Endodermal cell (in vitro differentiated cells): ENCODE results near the gene SCNN1G. TPM values are rescaled to one million over a fixed set of nuclear protein-coding genes. Genes with fewer than 3 reads are reported as not detected.
A peak's percentile ranks its signal among the peaks of the same experiment; 100 is the strongest.

ENCODE experiments used
- DNase-seq: peaks from one replicate; pipeline ENCODE4 v3.0.0-alpha.2; 2017
- H3K27ac ChIP-seq: 2 replicates; pipeline ENCODE4 v1.5.1; 2013; ENCODE audit warnings: mild to moderate bottlenecking, low read depth, low read length, moderate library complexity
- H3K27me3 ChIP-seq: 2 replicates; pipeline ENCODE4 v1.6.1; 2013; ENCODE audit warnings: mild to moderate bottlenecking, low read length, moderate library complexity; ENCODE audit not compliant: insufficient read depth, control insufficient read depth, poor library complexity, severe bottlenecking
- H3K36me3 ChIP-seq: 2 replicates; pipeline ENCODE4 v1.7.0; 2013; ENCODE audit warnings: mild to moderate bottlenecking, low read length, moderate library complexity; ENCODE audit not compliant: control insufficient read depth, insufficient read depth
- H3K4me1 ChIP-seq: one replicate; pipeline ENCODE4 v1.7.0; 2013; ENCODE audit warnings: low read length; ENCODE audit not compliant: control insufficient read depth, insufficient read depth
- H3K4me3 ChIP-seq: 2 replicates; pipeline ENCODE4 v1.5.1; 2013; ENCODE audit warnings: mild to moderate bottlenecking, low read length, moderate library complexity
- H3K9ac ChIP-seq: 2 replicates; pipeline ENCODE4 v1.6.1; 2013; ENCODE audit warnings: mild to moderate bottlenecking, low read length, moderate library complexity; ENCODE audit not compliant: poor library complexity, severe bottlenecking; ENCODE audit errors: extremely low read depth
- H3K9me3 ChIP-seq: 2 replicates; pipeline ENCODE4 v1.6.1; 2013; ENCODE audit warnings: mild to moderate bottlenecking, low read length, moderate library complexity; ENCODE audit not compliant: control insufficient read depth
- H3K27ac Mint-ChIP-seq: 2 replicates; pipeline ENCODE4 v1.8.0; 2020; ENCODE audit warnings: mixed read lengths
- H3K27me3 Mint-ChIP-seq: 2 replicates; pipeline ENCODE4 v1.8.0; 2021; ENCODE audit warnings: mild to moderate bottlenecking, mixed read lengths; ENCODE audit not compliant: insufficient read depth
- H3K36me3 Mint-ChIP-seq: 2 replicates; pipeline ENCODE4 v1.8.0; 2020; ENCODE audit warnings: low read depth, mixed read lengths
- H3K4me1 Mint-ChIP-seq: 2 replicates; pipeline ENCODE4 v1.8.0; 2020; ENCODE audit warnings: mixed read lengths
- H3K4me3 Mint-ChIP-seq: 2 replicates; pipeline ENCODE4 v1.8.0; 2020; ENCODE audit warnings: mild to moderate bottlenecking, moderate library complexity, mixed read lengths
- H3K9me3 Mint-ChIP-seq: 2 replicates; pipeline ENCODE4 v1.8.0; 2020; ENCODE audit warnings: mild to moderate bottlenecking, mixed read lengths
- WGBS, 2 experiments: methylation state at CpG; one replicate each; pipeline versions ENCODE4 v1.1.5 to v1.1.7; 2013; ENCODE audit warnings: missing lambda C conversion rate in 2 of 2, mixed read lengths in 1 of 2; ENCODE audit not compliant: insufficient coverage in 1 of 2, insufficient read length in 1 of 2; 5-methylcytosine and 5-hydroxymethylcytosine counted together
- total RNA-seq, 2 donors: library from RNA; stranded (reverse); fragmentation: NEBNext Ultra II Directional in 1 of 2; extraction: Animal tissue kit (Norgen Biotek cat#: 25700) in 1 of 2; gene quantifications; 2 replicates in 1 of 2; 3 replicates in 1 of 2; pipeline ENCODE4 v1.2.1, GENCODE V29; 2021
- TF ChIP-seq, protein P1 (sequence below): fragments of 200-600 bp; sonication (generic); conservative IDR thresholded peaks from 2 replicates; pipeline ENCODE4 v1.5.0; 2021; ENCODE audit warnings: antibody characterized with exemption, mild to moderate bottlenecking

The SCNN1G gene
- total RNA-seq, 2 donors from 2014 or later = 0.09 TPM; not detected in 1

- no peaks in the 10 kb centered on the region for H3K27me3 ChIP-seq
- no peak overlapping the region for H3K4me3 Mint-ChIP-seq
- 91 to 100% methylated on average over 1 to 2 of the region's 2 CpGs for WGBS, 2 experiments
- peaks cover 18% of the 10 kb centered on the region for H3K4me1 Mint-ChIP-seq
- H3K4me3 ChIP-seq = peak overlapping the region; percentile 4
- TF ChIP-seq, protein P1, sequence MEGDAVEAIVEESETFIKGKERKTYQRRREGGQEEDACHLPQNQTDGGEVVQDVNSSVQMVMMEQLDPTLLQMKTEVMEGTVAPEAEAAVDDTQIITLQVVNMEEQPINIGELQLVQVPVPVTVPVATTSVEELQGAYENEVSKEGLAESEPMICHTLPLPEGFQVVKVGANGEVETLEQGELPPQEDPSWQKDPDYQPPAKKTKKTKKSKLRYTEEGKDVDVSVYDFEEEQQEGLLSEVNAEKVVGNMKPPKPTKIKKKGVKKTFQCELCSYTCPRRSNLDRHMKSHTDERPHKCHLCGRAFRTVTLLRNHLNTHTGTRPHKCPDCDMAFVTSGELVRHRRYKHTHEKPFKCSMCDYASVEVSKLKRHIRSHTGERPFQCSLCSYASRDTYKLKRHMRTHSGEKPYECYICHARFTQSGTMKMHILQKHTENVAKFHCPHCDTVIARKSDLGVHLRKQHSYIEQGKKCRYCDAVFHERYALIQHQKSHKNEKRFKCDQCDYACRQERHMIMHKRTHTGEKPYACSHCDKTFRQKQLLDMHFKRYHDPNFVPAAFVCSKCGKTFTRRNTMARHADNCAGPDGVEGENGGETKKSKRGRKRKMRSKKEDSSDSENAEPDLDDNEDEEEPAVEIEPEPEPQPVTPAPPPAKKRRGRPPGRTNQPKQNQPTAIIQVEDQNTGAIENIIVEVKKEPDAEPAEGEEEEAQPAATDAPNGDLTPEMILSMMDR = no peak
- no peak for DNase-seq
- H3K9me3 Mint-ChIP-seq = peaks cover 4% of the 10 kb centered on the region
- H3K27ac Mint-ChIP-seq = no peak overlapping the region
- H3K27ac ChIP-seq = no peak overlapping the region
- no peaks in the 10 kb centered on the region for H3K36me3 ChIP-seq
- H3K9ac ChIP-seq = no peak overlapping the region
- H3K9me3 ChIP-seq = peaks cover 17% of the 10 kb centered on the region
- H3K27me3 Mint-ChIP-seq = no peaks in the 10 kb centered on the region
- peaks cover 8% of the 10 kb centered on the region for H3K36me3 Mint-ChIP-seq
- peaks cover 12% of the 10 kb centered on the region for H3K4me1 ChIP-seq
Observed at GRCh38 chr16:23140107-23140506, 42.4 kb upstream of the SCNN1G start.

DNA sequence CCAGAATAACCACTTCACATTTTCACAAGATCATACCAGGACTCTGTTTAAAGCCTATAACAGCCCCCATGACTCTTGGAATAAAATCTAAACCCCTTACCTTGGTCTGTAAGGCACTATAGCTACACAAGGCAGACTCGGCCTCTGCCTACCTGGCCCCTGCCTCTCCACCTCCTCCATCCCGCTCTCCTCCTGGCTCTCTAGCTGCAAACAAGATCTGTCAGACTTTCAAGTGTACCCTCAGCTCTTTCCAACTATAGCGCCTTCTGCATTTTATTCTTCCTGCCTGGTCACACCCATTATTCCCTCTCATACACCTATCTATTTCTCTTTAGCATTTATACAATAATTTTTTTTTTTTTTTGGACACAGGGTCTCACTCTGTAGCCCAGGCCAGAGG is 41.5 kb upstream of the SCNN1G start:
- Histone ChIP-seq H3K9me3 (peaks cover 8% of the 10 kb centered on the region), H3K4me3 (no peak overlapping the region), H3K9ac (no peak overlapping the region), H3K4me1 (peaks cover 17% of the 10 kb centered on the region), H3K27ac (no peak overlapping the region), H3K36me3 (no peaks in the 10 kb centered on the region), H3K27me3 (no peaks in the 10 kb centered on the region)
- TF ChIP-seq, protein P1 = no peak
- DNase-seq = no peak
- Mint-ChIP-seq H3K4me3 (no peak overlapping the region), H3K27ac (no peak overlapping the region), H3K9me3 (no peaks in the 10 kb centered on the region), H3K36me3 (peaks cover 8% of the 10 kb centered on the region), H3K4me1 (peaks cover 26% of the 10 kb centered on the region), H3K27me3 (no peaks in the 10 kb centered on the region)
- WGBS, 2 experiments = 94 to 95% methylated on average over 3 of the region's 3 CpGs

DNA sequence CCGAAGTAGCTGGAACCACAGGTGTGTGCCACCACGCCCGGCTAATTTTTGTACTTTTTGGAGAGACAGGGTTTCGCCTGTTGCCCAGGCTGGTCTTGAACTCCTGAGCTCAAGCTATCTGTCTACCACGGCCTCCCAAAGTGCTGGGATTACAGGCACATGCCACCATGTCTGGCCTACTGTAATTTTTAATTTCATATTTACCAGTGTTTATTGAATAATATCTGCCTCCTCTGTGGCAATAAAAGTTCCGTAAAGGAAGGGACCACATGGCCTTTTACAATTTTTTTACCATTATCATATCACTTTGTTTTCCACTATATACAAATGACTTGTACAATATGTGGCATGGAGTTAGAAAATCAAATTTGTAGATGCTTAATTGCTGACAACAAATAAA is 41.0 kb upstream of the SCNN1G start:
- H3K27me3 Mint-ChIP-seq = no peaks in the 10 kb centered on the region
- no peak overlapping the region for H3K4me3 Mint-ChIP-seq
- H3K4me1 Mint-ChIP-seq = peaks cover 30% of the 10 kb centered on the region
- WGBS, 2 experiments = 93 to 100% methylated on average over 3 to 5 of the region's 6 CpGs
- TF ChIP-seq, protein P1 = no peak
- H3K9ac ChIP-seq = no peak overlapping the region
- H3K4me1 ChIP-seq = peaks cover 18% of the 10 kb centered on the region
- peaks cover 7% of the 10 kb centered on the region for H3K9me3 ChIP-seq
- no peak overlapping the region for H3K27ac Mint-ChIP-seq
- H3K36me3 ChIP-seq = no peaks in the 10 kb centered on the region
- H3K36me3 Mint-ChIP-seq = peaks cover 8% of the 10 kb centered on the region
- no peak overlapping the region for H3K4me3 ChIP-seq
- no peaks in the 10 kb centered on the region for H3K9me3 Mint-ChIP-seq
- H3K27ac ChIP-seq = no peak overlapping the region
- H3K27me3 ChIP-seq = no peaks in the 10 kb centered on the region
- DNase-seq = no peak
